Measurements from ENCODE around the gene MEGF10. TPM values are rescaled to one million over a fixed set of nuclear protein-coding genes. Genes with fewer than 3 reads are reported as not detected.

The MEGF10 gene
- polyA plus RNA-seq, 1 donor from 2014 or later: 0.05 TPM

- Histone ChIP-seq H3K9me2 (ENCODE audit: insufficient read depth, low read length) (no peaks in the 10 kb centered on the region), H3K4me3 (ENCODE audit: low read length) (no peak overlapping the region), H3K27me3 (ENCODE audit: insufficient read depth, low read depth, low read length) (no peaks in the 10 kb centered on the region), H4K20me1 (ENCODE audit: insufficient read depth) (no peaks in the 10 kb centered on the region), H3K4me2 (ENCODE audit: low read length) (no peak overlapping the region), H3K9ac (ENCODE audit: low read length) (no peak overlapping the region), H3K36me3 (ENCODE audit: insufficient read depth, low read length) (no peaks in the 10 kb centered on the region), H3K9me3 (ENCODE audit: low read length) (no peaks in the 10 kb centered on the region), H3K27ac (ENCODE audit: low read length) (no peak overlapping the region), H3K79me2 (replicated peaks; ENCODE audit: insufficient read depth, low read length) (no peaks in the 10 kb centered on the region), H2AFZ (ENCODE audit: low read depth, low read length) (no peak overlapping the region), H3F3A (ENCODE audit: insufficient read depth, low read length, poor library complexity, severe bottlenecking) (no peaks in the 10 kb centered on the region)
- TF ChIP-seq MXI1 (conservative IDR thresholded peaks at IDR 0.05; ENCODE audit: poor library complexity, severe bottlenecking): no peak
Observed at GRCh38 chr5:127450046-127450445, 159.4 kb downstream of the MEGF10 start.

- Histone ChIP-seq H3K27me3 (ENCODE audit: insufficient read depth, low read depth, low read length) (no peaks in the 10 kb centered on the region), H3F3A (ENCODE audit: insufficient read depth, low read length, poor library complexity, severe bottlenecking) (no peaks in the 10 kb centered on the region), H3K36me3 (ENCODE audit: insufficient read depth, low read length) (no peaks in the 10 kb centered on the region), H3K4me3 (ENCODE audit: low read length) (no peak overlapping the region), H3K9me3 (ENCODE audit: low read length) (no peaks in the 10 kb centered on the region), H3K27ac (ENCODE audit: low read length) (no peak overlapping the region), H3K4me2 (ENCODE audit: low read length) (no peak overlapping the region), H3K79me2 (replicated peaks; ENCODE audit: insufficient read depth, low read length) (no peaks in the 10 kb centered on the region), H2AFZ (ENCODE audit: low read depth, low read length) (no peak overlapping the region), H3K9ac (ENCODE audit: low read length) (no peak overlapping the region), H4K20me1 (ENCODE audit: insufficient read depth) (no peaks in the 10 kb centered on the region), H3K9me2 (ENCODE audit: insufficient read depth, low read length) (no peaks in the 10 kb centered on the region)
- TF ChIP-seq SMC3 (conservative IDR thresholded peaks at IDR 0.05; ENCODE audit: poor library complexity) (no peak), POLR2AphosphoS5 (IDR thresholded peaks at IDR 0.05) (no peak), TAF1 (IDR thresholded peaks at IDR 0.05; ENCODE audit: low read depth) (no peak), MXI1 (conservative IDR thresholded peaks at IDR 0.05; ENCODE audit: poor library complexity, severe bottlenecking) (no peak), EZH2 (IDR thresholded peaks at IDR 0.05; ENCODE audit: borderline replicate concordance, insufficient read depth, low read length, poor library complexity, severe bottlenecking) (no peak), REST (IDR thresholded peaks at IDR 0.05; ENCODE audit: borderline replicate concordance) (no peak), EP300 (conservative IDR thresholded peaks at IDR 0.05; ENCODE audit: poor library complexity, severe bottlenecking) (no peak), CTCF (IDR thresholded peaks at IDR 0.05; ENCODE audit: poor library complexity, severe bottlenecking) (no peak)
Observed at GRCh38 chr5:127451096-127451495, 160.5 kb downstream of the MEGF10 start.

- TF ChIP-seq MXI1 (conservative IDR thresholded peaks at IDR 0.05; ENCODE audit: poor library complexity, severe bottlenecking) (no peak), REST (IDR thresholded peaks at IDR 0.05; ENCODE audit: borderline replicate concordance) (no peak), TAF1 (IDR thresholded peaks at IDR 0.05; ENCODE audit: low read depth) (no peak), RAD21 (conservative IDR thresholded peaks at IDR 0.05) (no peak), EZH2 (IDR thresholded peaks at IDR 0.05; ENCODE audit: borderline replicate concordance, insufficient read depth, low read length, poor library complexity, severe bottlenecking) (no peak), SMC3 (conservative IDR thresholded peaks at IDR 0.05; ENCODE audit: poor library complexity) (no peak), CTCF (IDR thresholded peaks at IDR 0.05; ENCODE audit: poor library complexity, severe bottlenecking) (no peak), EP300 (conservative IDR thresholded peaks at IDR 0.05; ENCODE audit: poor library complexity, severe bottlenecking) (no peak), POLR2AphosphoS5 (IDR thresholded peaks at IDR 0.05) (no peak)
- Histone ChIP-seq H3K79me2 (replicated peaks; ENCODE audit: insufficient read depth, low read length) (no peaks in the 10 kb centered on the region), H3K4me3 (ENCODE audit: low read length) (no peak overlapping the region), H3K4me2 (ENCODE audit: low read length) (no peak overlapping the region), H3K27me3 (ENCODE audit: insufficient read depth, low read depth, low read length) (no peaks in the 10 kb centered on the region), H4K20me1 (ENCODE audit: insufficient read depth) (no peaks in the 10 kb centered on the region), H3F3A (ENCODE audit: insufficient read depth, low read length, poor library complexity, severe bottlenecking) (no peaks in the 10 kb centered on the region), H3K9ac (ENCODE audit: low read length) (no peak overlapping the region), H2AFZ (ENCODE audit: low read depth, low read length) (no peak overlapping the region), H3K36me3 (ENCODE audit: insufficient read depth, low read length) (no peaks in the 10 kb centered on the region), H3K9me2 (ENCODE audit: insufficient read depth, low read length) (no peaks in the 10 kb centered on the region), H3K27ac (ENCODE audit: low read length) (no peak overlapping the region), H3K9me3 (ENCODE audit: low read length) (no peaks in the 10 kb centered on the region)
Observed at GRCh38 chr5:127452626-127453025, 162.0 kb downstream of the MEGF10 start.

Measured in neural cell (in vitro differentiated cells).